ENCODE data around the gene MACROD2. TPM values are rescaled to one million over a fixed set of nuclear protein-coding genes. Genes with fewer than 3 reads are reported as not detected.

MACROD2 gene
- total RNA-seq, 1 experiment from 2014 or later: 3.7 TPM

DNA sequence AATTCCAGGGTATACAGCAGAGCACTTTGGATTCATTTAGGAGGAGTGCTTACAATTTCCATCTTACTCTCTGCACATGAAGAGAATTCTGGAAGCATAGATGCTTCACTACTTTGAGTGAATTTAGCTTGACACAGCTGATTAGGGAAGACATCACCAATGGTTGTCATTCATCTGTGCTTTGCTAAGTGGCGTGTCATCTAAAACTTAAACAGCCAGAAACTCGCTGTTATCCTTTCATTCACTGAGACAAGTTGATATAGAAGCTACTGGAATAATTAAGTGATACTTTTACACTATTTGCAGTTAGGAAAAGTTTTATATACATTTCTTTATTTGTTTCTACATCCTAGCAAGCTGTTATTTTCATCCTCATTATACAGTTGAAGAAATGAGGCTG lies 977.4 kb downstream of the MACROD2 start:
- no peak overlapping the region for H2AFZ ChIP-seq (ENCODE audit: low read depth, low read length, poor library complexity, severe bottlenecking)
- H3K27me3 ChIP-seq (ENCODE audit: insufficient read depth, low read length): no peaks in the 10 kb centered on the region
- no peaks in the 10 kb centered on the region for H3K79me2 ChIP-seq (ENCODE audit: insufficient read depth, low read length)
- H3K36me3 ChIP-seq (ENCODE audit: control insufficient read depth in 1 of 2, insufficient read depth in 2 of 2, low read length in 2 of 2): no peaks in the 10 kb centered on the region
- H3K9me3 ChIP-seq (ENCODE audit: control insufficient read depth in 1 of 2, insufficient read depth in 1 of 2, low read depth in 1 of 2, low read length in 2 of 2): no peaks in the 10 kb centered on the region
- no peak overlapping the region for H3K9ac ChIP-seq (ENCODE audit: low read length)
- intact Hi-C loops (cut with micrococcal nuclease): no loop called here
- H3K4me2 ChIP-seq (ENCODE audit: low read length): no peak overlapping the region
- POLR2A ChIA-PET: no interaction called here
- no peaks in the 10 kb centered on the region for H3K4me1 ChIP-seq (ENCODE audit: control insufficient read depth in 1 of 2, insufficient read depth in 2 of 2, low read length in 2 of 2)
- TF ChIP-seq CEBPB (IDR thresholded peaks at IDR 0.05; ENCODE audit: low read depth) (no peak), JUND (IDR thresholded peaks at IDR 0.05) (no peak), ZFX (IDR thresholded peaks at IDR 0.05) (no peak), EZH2phosphoT487 (IDR thresholded peaks at IDR 0.05; ENCODE audit: borderline replicate concordance) (no peak), SRF (IDR thresholded peaks at IDR 0.05; ENCODE audit: low read depth) (no peak), RAD21 (IDR thresholded peaks at IDR 0.05; ENCODE audit: low read depth) (no peak), SP1 (IDR thresholded peaks at IDR 0.05; ENCODE audit: low read depth) (no peak), TCF7L2 (IDR thresholded peaks at IDR 0.05; ENCODE audit: borderline replicate concordance, extremely low read depth, insufficient read depth, insufficient read length) (no peak), CBX3 (IDR thresholded peaks at IDR 0.05; ENCODE audit: low read depth) (no peak)
- TF ChIP-seq, protein P1, sequence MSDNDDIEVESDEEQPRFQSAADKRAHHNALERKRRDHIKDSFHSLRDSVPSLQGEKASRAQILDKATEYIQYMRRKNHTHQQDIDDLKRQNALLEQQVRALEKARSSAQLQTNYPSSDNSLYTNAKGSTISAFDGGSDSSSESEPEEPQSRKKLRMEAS (IDR thresholded peaks at IDR 0.05): no peak
- TF ChIP-seq, protein P2, sequence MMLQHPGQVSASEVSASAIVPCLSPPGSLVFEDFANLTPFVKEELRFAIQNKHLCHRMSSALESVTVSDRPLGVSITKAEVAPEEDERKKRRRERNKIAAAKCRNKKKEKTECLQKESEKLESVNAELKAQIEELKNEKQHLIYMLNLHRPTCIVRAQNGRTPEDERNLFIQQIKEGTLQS (IDR thresholded peaks at IDR 0.05): no peak
- TF ChIP-seq, protein P3, sequence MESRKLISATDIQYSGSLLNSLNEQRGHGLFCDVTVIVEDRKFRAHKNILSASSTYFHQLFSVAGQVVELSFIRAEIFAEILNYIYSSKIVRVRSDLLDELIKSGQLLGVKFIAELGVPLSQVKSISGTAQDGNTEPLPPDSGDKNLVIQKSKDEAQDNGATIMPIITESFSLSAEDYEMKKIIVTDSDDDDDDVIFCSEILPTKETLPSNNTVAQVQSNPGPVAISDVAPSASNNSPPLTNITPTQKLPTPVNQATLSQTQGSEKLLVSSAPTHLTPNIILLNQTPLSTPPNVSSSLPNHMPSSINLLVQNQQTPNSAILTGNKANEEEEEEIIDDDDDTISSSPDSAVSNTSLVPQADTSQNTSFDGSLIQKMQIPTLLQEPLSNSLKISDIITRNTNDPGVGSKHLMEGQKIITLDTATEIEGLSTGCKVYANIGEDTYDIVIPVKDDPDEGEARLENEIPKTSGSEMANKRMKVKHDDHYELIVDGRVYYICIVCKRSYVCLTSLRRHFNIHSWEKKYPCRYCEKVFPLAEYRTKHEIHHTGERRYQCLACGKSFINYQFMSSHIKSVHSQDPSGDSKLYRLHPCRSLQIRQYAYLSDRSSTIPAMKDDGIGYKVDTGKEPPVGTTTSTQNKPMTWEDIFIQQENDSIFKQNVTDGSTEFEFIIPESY (IDR thresholded peaks at IDR 0.05; ENCODE audit: extremely low read depth, insufficient replicate concordance, low read length): no peak
- RAD21 ChIA-PET (ENCODE audit: low non-redundant PET in 1 of 2, low total read pairs in 2 of 2, uncharacterized antibody in 2 of 2, unreplicated experiment in 2 of 2): no interaction called here
- no peaks in the 10 kb centered on the region for H4K20me1 ChIP-seq (ENCODE audit: insufficient read depth)
- H3K9me2 ChIP-seq (ENCODE audit: insufficient read depth): no peaks in the 10 kb centered on the region
- BruUV-seq (replicated peaks): no TSS peak
- no peak overlapping the region for H3K4me3 ChIP-seq (replicated peaks in 1 of 2; ENCODE audit: low read depth in 1 of 2, low read length in 2 of 2)
- CTCF ChIA-PET: no interaction called here
- no peak overlapping the region for H3K27ac ChIP-seq (ENCODE audit: low read depth, low read length)
- DNase-seq (ENCODE audit: low read depth, low spot score): no peak
- no peak for ATAC-seq

Measured in HCT116 (cell line).